ENCODE data around the gene HSPA5. TPM values are rescaled to one million over a fixed set of nuclear protein-coding genes. Genes with fewer than 3 reads are reported as not detected.

The HSPA5 gene
- total RNA-seq, 6 donors from 2014 or later, result 46.1 to 318 (median 183) TPM

DNA sequence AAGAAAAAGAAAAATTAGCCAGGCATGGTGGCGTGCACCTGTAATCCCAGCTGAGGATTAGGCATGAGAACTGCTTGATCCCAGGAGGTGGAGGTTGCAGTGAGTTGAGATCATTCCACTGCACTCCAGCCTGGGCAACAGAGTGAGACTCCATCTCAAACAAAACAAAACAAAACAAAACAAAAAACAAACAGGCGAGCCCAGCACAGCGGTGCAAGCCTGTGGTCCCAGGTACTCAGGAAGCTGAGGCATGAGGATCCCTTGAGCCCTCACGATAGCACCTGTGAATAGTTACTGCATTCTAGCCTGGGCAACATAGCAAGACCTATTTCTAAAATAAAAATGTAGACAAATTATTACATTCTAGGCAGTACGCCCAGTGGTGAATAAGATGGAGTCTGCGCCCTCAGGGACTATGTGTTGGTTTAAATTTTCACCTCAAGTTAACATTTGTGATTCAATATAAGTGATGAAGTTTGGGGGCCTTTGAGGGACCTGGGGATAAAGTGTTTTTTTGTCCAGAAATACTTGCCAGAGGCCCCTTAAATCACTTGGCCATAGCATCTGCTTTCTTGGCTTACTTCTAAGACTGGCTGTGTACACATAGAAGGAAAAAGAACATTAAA, 17.1 kb upstream of the HSPA5 start:
- no peak for ATAC-seq (ENCODE audit: low FRiP score in 2 of 2)
- H3K27ac ChIP-seq, result peak overlapping the region in 3 of 4 donors; percentile 47 to 91 (median 67)
- H3K36me3 ChIP-seq, result no peaks in the 10 kb centered on the region
- 85 to 91% methylated on average over 6 of the region's 6 CpGs for WGBS, 2 donors
- peaks cover 10 to 15% (median 14%) of the 10 kb centered on the region in 4 donors for H3K4me1 ChIP-seq
- no peak for TF ChIP-seq EP300 (IDR thresholded peaks at IDR 0.05)
- TF ChIP-seq POLR2A (IDR thresholded peaks at IDR 0.05), result no peak
- TF ChIP-seq, protein P1, sequence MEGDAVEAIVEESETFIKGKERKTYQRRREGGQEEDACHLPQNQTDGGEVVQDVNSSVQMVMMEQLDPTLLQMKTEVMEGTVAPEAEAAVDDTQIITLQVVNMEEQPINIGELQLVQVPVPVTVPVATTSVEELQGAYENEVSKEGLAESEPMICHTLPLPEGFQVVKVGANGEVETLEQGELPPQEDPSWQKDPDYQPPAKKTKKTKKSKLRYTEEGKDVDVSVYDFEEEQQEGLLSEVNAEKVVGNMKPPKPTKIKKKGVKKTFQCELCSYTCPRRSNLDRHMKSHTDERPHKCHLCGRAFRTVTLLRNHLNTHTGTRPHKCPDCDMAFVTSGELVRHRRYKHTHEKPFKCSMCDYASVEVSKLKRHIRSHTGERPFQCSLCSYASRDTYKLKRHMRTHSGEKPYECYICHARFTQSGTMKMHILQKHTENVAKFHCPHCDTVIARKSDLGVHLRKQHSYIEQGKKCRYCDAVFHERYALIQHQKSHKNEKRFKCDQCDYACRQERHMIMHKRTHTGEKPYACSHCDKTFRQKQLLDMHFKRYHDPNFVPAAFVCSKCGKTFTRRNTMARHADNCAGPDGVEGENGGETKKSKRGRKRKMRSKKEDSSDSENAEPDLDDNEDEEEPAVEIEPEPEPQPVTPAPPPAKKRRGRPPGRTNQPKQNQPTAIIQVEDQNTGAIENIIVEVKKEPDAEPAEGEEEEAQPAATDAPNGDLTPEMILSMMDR (IDR thresholded peaks at IDR 0.05), result no peak
- no peak for TF ChIP-seq POLR2AphosphoS5 (IDR thresholded peaks at IDR 0.05)
- no peaks in the 10 kb centered on the region for H3K9me3 ChIP-seq
- H3K27me3 ChIP-seq, result no peaks in the 10 kb centered on the region
- H3K4me3 ChIP-seq, result no peak overlapping the region
- no peak for DNase-seq

DNA sequence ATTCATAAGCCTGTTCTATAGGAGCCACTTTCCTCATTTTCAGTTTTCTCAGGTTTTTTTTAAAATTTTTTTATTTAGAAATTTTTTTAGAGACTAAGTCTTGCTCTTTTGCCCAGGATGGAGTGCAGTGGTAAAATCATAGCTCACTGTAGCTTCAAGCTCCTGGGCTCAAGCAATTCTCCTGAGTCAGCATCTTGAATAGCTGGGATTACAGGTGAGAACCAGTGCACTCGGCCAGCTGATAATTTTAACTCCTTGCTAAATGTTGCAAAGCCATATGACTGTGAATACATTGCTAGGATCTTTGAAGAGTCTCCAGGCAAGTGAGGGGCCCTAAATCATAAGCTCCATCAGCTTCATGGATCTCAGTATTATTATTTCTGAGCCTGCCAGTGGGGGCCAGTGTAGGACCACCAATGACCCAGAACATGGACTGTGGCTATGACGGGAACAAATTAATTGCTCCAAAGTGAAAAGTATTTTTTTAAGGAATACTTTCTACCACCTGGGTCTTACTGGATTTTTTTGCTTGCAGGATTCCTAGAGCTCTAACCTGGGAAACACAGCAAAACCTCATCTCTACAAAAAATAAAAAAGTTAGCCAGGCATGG, 14.7 kb upstream of the HSPA5 start:
- Histone ChIP-seq H3K4me3 (no peak overlapping the region), H3K36me3 (no peaks in the 10 kb centered on the region), H3K27me3 (no peaks in the 10 kb centered on the region), H3K27ac (no peak overlapping the region), H3K9me3 (no peaks in the 10 kb centered on the region), H3K4me1 (peaks cover 0 to 4% (median 2%) of the 10 kb centered on the region in 4 donors)
- TF ChIP-seq POLR2A (IDR thresholded peaks at IDR 0.05), result no peak
- TF ChIP-seq, protein P1 (IDR thresholded peaks at IDR 0.05), result peak in 2 of 6 experiments; percentile 40 to 41
- TF ChIP-seq POLR2AphosphoS5 (IDR thresholded peaks at IDR 0.05), result no peak
- no peak for ATAC-seq (ENCODE audit: low FRiP score in 2 of 2)
- no peak for DNase-seq
- 25 to 29% methylated on average over 2 of the region's 2 CpGs for WGBS, 2 donors

DNA sequence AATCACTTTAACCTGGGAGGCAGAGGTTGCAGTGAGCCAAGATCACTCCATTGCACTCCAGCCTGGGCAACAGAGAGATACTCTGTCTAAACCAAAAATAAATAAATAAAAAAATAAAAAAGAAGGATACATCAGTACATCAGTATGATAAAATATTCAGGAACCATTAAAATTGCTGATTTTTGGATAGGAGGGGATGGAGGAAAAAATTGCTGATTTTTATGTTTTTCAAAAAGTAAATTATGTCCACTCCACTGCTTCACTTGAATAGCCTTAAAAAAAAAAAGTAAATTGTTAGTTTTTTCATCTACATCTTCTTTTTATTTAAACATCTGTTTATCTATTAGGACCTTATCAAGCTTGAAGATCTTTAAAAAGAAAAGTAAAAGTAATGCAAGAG, 13.1 kb upstream of the HSPA5 start:
- ATAC-seq (ENCODE audit: low FRiP score in 2 of 2) (no peak), DNase-seq (no peak)
- Histone ChIP-seq H3K9me3 (no peaks in the 10 kb centered on the region), H3K27me3 (no peaks in the 10 kb centered on the region), H3K27ac (no peak overlapping the region), H3K4me1 (no peaks in the 10 kb centered on the region), H3K36me3 (no peaks in the 10 kb centered on the region), H3K4me3 (no peak overlapping the region)
- TF ChIP-seq POLR2A (IDR thresholded peaks at IDR 0.05) (no peak), EP300 (IDR thresholded peaks at IDR 0.05) (no peak), POLR2AphosphoS5 (IDR thresholded peaks at IDR 0.05) (no peak)
- TF ChIP-seq, protein P1 (IDR thresholded peaks at IDR 0.05), result no peak

DNA sequence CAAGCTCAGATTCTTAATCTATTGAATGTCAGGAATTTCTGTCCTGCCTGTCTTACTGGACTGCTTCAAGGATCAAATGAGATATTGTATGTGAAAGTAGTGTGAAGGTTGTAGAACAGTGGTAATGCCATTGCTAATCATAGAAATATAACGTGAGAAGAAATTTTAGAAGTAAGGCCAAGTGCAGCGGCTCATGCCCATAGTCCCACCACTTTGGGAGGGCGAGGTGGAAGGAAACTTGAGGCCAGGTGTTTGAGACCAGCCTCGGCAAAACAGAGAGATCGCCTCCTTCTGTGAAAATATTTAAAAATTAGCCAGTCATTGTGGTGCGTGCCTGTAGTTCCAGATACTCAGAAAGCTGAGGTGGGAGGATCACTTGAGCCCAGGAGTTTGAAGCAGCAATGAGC, 5.1 kb upstream of the HSPA5 start:
- Histone ChIP-seq H3K36me3 (no peaks in the 10 kb centered on the region), H3K9me3 (no peaks in the 10 kb centered on the region), H3K27ac (no peak overlapping the region), H3K4me1 (peaks cover 7 to 22% (median 12%) of the 10 kb centered on the region in 4 donors), H3K4me3 (no peak overlapping the region), H3K27me3 (no peaks in the 10 kb centered on the region)
- ATAC-seq (ENCODE audit: low FRiP score in 2 of 2), result no peak
- DNase-seq, result no peak
- WGBS, 2 donors, result 83 to 86% methylated on average over 6 of the region's 6 CpGs
- no peak for TF ChIP-seq POLR2A (IDR thresholded peaks at IDR 0.05)
- TF ChIP-seq EP300 (IDR thresholded peaks at IDR 0.05), result no peak
- TF ChIP-seq POLR2AphosphoS5 (IDR thresholded peaks at IDR 0.05), result no peak
- TF ChIP-seq, protein P1 (IDR thresholded peaks at IDR 0.05), result no peak
